GM21825 (cell line): ENCODE results near the gene MON1A.

Experiments
- ATAC-seq: cut with Tn5 transposase; IDR thresholded peaks from one replicate; pipeline ENCODE4 v1.9.1; 2021; ENCODE audit warnings: mild to moderate bottlenecking, moderate library complexity; ENCODE audit not compliant: unreplicated experiment

The MON1A gene

DNA sequence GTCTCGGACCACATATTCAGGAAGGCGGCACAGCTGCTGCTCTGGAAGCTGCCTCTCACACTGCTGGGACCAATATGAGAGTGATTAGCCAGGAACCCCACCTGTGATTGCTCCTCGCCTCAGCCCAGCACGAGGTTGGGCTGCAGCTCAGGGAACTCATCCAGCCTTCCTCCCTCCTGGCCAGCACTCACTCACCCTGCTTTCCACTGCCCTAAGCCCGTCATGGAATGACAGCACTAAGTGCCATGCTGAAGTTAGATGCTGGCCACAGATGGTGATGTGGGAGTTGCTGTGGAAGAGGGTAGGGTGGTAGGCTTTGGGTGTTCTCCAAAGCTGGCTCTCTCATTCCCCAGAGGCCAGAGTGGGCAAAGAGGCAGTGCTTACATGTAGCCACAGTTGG is 33.3 kb downstream of the MON1A start:
- ATAC-seq: no peak

DNA sequence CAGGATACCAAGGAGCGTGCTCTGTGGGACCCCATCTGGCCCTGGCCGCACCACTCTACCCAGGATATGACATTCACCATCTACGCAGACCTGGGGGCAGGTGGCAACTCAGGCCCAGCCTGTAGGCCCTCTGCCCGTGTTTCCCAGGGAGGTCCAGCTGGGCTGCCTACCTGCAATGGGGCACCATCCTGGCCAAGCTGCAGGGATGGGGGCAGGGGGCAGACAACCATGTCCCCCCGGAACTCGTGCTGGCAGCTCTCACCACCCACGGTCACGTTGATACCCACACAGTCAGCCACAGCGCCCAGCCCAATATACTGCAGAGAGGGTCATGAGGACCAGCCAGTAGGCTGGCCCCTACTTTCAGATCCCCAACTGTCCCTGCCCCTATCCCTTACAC is 33.8 kb downstream of the MON1A start:
- ATAC-seq: no peak

DNA sequence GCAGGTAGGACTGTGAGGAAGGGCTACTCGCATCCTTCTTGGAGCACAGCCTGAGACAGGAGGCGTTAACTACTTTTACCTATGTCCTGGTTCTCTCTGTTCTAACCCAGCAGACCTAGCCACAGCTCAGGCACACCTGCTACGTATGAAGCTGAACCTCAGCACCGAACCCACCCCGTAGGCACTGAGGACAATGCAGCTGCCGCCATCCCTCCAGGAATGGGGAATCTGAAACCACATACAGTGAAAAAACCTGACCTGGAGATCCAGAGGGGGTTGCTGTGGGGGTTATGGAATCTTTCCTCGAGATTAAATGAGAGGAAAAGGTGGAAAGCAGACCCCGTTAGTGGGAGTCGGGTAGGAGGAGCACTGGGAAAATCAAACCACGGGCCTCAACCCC is 40.3 kb downstream of the MON1A start:
- no peak for ATAC-seq

DNA sequence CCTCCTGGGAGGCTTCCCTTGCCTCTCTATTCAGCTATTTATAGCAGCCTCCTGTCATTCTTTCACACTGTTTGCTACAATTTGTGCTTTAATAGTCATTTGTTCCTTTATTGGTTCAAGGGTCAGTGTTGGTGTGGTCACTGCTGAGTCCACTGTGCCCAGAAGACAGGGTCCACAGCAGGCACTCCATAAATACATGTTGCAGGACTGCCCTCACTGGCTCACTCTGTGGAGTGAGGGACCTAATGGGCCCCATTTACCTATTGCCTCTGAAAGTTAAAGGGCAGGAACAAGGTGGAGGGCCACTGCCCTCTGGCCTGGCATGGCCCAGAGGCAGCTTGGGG is 42.7 kb downstream of the MON1A start:
- ATAC-seq: no peak

DNA sequence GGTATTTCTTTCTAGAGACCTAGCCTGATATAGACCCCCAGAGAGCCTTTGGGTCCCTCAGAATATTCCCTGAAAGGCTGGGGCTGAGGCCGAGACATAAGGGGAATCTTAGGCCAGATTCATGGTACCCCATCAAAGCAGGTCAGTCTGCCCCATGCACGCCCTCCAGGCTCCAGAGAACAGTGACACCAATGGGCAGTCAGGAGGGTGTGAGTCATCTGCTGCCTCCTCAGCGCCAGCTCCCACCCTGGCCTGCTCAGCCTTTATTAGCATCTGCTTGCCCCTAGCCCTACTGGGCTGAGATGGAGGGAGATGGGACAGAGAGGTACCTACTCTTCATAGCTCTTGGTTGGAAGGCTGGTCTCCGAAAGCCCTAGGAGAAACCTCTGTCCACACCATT is 45.6 kb downstream of the MON1A start:
- no peak for ATAC-seq

DNA sequence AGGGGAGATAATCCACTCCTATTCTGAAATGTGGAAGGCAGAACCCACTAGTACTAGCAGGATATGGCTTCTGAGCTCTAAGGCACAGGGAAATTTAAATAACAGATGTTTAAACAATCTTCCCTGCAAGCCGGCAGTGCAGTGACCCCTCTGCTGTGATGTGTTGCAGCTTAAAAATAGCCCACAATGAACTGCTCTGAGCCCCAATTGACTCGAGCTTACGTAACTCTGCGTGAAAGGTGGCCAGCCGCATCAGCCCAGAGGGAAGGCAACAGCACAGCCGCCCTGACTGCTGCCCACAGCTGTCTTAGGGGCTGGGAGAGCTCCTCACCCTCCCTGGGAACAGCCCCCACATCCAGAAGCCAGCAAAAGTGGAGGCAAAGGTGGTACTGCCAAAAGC is 47.4 kb downstream of the MON1A start:
- ATAC-seq: no peak

DNA sequence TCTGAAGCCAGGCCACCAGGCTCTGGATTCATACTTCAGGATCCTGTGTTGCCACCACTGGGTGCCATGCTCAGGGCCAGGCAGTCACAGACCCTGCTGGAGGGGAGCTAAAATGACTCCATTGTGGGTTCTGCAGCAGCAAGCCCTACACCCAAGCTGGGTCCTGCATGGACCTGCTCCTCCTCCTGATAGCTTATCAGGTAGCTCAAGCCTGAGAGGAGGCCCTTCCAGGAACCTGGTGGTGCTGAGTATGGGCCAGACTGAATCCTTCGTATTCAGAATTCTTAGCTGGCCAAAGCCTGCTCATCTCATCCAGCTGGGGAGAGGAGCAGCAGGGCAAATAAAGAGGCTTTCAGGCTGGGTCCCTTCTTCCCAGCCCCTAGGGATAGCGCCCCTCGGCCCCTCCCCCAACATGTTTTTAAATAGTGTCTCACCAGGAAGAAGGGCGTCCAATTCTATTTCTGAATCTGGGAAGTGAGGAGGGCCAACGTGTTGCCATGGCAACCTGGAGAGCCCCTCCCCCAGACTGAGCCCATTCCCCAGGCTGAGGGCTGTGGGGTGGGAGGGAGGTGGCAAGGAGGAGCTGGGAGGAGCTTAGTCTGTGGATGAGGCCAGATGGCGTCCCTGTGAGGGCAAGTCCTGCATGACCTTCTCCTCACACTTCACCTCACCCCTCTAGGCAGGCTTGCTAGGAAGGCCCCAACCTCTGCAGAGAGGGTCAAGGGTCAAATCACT is 48.9 kb downstream of the MON1A start:
- no peak for ATAC-seq

DNA sequence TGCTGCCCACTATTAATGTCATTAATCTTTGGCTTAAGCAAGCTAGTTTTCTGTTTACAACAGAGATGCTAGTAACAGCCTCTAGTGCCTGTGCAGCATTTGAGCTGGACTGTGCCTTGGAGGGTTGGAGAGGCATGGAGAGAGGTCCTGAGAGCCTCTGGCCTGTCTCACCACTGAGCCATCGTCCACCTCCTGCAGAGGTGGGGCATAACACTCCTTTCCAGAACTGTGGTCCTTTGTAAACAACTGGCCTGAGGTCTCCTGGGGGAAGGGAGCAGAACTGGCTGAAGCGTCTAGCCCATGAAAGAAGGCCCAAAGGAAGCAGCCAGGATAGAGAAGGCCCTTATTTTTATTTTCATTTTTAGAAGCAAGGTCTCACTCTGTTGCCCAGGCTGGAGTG is 49.9 kb downstream of the MON1A start:
- ATAC-seq: no peak

DNA sequence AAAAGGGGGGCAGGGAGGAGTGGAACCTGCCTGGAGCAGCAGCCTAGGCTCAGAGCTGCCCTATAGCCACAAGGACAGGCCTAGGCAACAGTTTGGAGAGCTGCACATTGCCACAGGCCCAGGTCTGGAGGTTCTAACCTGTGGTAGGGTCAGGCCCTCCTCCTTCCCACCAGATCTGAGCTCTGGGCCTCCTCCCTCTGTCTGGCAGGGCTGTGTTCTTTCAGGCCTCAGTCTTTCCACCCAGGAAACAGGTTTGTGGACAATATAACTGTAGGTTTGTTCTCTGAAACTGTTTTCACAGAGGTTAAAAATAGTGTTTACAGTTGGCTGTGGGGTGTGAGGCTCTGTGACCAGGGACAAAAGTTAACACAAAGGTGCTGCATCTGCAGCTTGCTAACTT is 50.9 kb downstream of the MON1A start:
- ATAC-seq: no peak

DNA sequence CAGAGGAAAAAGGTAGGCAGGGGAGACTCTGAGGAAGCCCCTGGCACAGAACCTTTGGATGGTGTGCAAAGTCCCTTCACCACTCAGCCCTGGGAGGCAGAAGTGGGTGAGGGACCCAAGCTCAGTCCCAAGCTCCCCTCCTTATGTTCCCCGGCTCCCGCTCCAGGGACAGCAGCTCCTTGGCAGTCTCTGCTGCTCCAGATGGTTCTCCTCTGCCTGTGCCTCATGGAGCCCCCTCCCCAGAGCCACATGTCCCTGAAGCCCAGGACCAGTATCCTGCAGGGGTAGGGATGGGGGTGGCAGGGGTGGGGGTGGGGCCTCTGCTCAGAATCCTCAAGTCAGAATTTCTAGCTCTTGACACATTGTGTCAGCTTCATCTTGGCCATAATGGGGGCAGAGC is 51.9 kb downstream of the MON1A start:
- ATAC-seq: no peak

DNA sequence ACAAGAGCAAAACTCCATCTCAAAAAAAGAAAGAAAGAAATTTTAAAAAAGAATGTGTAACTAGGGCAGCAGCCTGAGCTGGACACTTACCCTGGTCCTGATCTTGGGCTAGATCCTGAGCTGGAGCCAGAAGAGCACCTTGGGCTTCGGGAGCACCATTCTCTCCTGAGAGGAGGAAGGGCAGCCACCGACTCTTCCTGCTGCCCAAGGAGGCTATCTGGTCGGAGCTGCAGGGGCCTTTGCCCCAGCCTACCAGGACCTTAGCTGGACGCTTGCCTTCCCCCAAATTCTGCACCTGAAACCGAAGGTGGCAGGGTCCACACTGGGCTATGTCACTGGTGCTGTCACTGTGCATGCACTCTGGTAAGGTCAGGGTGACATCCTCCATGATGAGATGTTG is 53.0 kb downstream of the MON1A start:
- ATAC-seq: no peak

DNA sequence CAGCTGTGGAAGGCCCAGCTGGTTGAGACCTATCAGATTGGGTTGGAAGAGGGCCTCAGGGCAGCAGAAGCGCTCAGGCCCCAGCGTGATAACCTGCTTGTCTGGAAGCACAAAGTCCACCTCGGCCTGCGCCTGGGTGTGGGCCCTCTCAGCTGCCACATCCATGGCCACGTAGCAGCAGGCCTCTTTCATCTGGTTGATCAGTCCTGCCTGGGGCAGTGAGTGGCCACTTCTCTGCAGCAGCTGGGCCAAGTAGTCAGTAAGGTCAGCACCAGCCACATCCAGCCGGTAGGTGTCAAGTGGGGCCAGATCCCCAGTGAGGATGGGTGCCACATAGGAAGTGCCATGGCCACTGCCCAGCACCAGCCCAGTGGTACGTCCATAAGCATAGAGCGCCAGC is 56.0 kb downstream of the MON1A start:
- no peak for ATAC-seq

DNA sequence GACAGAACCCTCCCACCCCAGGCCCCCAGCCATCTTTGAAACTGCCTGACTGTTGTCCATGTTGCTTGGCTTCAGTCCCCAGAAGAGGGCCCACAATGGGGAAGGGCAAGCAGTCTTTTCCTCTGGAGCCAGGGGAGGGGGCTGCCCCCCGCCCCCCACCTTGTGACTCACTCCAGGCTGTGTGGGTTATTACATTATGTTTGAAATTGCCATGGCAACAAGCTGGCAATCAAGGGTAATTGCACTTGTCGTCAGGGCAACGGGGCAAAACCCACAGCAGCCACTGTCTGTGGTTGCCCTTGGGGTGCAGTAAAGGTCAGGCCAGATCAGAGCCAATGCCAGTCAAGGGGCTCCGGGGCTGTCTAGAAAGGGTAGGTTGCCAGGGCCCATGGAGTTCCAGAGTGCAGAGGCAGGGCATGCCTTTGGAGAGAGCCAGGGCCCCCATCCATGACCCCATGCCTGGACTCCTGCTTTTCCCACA is 56.8 kb downstream of the MON1A start:
- ATAC-seq: no peak

DNA sequence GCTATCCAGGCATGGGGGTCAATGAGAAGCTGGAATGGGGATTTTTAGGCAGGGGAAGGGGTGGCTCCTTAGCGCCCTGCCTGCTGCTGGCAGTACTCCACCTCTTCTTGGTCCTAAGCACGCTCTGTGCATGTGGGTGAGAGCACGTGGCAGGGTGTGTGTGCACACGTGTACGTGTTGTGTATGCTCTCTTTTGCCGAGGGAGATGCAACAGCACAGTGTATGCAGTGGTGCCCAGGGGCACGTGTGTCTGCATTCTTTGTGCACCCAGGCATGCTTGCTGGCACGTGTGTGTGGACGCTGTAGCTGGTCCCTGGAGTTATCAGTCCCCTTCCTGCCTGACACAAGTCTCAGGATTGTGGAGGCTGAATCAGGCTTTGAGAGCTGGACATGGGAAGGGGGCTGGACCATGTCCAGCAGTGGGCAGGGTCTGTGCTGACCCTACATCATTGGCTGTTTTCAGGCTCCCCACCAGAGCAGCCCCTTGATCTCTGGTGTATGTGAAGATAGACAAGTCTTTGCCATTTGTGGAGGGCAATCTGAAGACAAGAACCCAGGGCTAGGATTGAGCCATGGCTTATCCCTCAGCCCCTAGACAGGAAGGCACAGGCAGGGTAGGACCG is 58.0 kb downstream of the MON1A start:
- ATAC-seq: no peak

DNA sequence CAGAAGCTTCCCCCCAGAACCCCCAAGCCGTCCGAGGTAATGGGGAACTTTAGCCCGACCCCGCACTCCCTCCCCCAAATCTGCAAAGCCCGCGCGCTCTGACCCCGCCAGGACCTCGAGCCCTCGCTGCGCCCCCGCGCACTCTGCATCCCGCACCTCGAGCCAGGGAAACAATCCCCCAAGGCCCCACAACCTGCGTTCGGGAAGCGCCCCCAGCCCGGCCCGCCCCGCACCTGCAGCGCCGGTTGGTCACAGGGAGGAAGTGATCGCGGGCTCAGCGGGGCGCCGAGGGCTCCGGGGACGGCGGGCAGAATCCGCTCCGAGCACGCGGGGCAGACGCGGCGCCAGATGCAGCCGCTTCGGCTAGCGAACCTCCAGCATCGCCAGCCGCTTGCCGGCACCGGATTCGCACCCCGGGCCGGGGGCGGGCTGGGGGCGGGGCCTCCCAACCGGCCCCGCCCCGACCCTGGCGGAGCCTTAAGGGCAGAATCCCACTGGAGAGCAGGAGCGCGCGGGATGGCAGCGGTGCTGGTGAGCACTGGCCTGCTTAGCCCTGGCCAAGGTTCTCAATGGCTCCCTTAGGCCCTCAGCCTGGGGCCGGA is 60.0 kb downstream of the MON1A start, which contains the start of gene CAMKV:
Gene CAMKV (minus strand): TSS at position 382 of the 602 bp plus-strand sequence. CDS start 7,518 bp downstream, outside the sequence.
- ATAC-seq: no peak

DNA sequence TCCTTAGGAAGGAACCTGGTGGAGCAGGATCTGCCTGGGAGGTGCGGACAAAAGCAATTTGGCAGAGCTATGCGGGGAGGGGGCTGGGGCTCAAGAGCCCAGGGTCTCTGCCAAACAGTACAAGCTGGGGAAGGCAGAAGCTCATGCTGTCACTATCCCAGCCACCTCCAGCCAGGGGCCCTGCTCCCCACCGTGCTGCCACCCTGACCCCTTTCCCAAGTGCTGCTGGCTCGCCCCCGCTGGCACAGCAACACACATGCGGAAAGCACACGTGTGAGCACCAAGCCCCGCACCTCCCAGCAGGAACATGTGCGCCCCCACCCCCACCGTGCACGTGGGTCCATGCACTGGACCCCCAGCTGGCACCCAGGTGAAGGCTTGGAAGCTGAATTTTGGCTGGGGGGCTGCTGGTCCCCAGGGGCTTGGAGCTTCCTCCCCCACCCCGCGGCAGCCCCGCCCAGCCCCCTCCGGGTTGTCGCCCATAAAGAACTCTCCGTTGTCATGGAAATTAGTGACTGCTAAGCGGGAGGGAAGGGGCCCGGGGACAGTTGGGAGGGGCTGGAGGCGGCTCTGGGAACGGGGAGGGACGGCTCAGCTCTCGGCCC is 60.6 kb downstream of the MON1A start:
- ATAC-seq: no peak

DNA sequence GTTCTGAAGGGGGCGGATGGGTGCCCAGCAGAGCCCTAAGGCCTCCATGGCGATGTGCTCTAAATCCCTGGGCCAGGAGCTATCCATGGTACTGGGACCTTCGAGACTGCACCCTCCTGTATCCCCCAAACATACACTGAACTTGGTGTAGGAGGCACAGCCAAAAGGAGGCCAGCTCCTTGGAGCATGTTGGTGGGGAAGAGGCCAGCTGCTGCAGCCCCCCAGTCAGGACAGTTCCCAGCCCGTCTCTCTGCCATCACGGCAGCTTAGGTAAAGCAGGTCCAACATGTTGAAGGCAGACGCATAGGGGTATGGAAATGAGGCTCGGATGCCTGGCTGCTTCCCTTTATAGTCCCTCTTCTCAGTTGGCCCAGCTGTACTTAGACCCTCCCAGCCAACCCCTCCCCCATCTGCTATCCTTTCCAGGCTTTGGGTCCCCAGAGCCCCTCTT is 61.7 kb downstream of the MON1A start:
- no peak for ATAC-seq

DNA sequence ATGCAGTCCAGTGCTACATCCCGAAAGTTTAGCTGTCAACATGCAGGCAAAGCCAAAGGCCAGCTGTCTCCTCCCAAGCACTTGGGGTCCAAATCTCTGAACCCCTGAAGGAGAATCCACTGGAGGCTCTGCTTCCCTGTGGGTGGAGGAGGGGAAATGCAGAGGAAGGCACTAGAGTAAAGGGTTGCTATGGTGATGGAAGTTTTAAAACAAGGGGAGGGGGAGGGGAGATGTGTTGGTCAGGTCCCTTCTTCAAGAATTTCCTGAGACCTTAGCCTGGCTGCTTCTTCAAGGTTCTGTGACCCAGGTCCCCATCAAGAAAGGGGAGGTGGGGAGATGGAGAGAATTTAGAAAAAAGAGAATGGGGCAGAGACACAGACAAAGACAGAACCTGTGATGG is 62.2 kb downstream of the MON1A start:
- ATAC-seq: no peak

DNA sequence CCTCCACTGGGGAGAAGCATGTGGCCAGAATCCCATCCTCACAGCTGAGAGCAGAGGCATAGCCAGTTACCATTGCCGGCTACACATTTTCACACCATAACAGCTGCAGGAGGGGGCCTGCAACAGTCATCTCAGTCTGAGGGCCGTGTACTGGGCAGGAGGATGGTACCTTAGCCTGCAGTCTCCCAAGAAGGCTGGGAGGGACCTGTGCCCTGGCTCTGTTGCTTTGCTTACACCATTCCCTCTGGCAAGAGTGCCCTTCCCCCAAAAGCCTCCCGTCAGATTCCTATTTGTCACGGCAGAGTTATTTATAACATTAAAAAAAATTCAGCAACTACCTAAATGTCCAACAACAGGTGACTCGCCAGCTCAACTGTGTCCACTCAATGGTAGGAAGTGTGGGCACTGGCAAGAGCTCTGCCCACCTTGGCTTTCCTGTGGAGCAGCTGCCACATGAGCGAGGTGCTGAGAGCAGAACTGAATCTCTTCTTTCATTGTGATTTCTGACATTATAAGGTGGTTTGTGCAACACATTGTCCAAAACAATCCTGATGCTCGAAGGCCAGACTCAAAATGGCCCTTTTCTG is 64.3 kb downstream of the MON1A start:
- no peak for ATAC-seq

DNA sequence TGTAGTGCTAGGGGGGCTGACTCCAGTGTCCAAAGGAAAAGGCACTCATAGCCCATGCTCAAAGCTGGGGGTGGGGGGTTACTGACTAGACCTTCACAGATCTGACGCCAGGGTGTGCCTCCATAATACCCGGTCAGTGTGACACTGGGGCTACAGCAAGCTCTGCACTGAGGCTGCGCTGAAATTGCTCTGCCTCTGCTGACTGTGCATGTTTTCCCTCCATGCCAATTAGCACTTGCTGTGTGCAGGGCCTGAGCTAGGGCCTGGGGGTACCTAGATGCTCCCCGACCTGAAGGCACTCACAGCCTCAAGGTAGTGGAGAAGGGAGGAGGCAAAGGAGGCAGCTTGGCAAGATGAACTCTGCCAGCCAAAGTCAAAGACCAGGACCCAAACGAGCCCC is 65.1 kb downstream of the MON1A start:
- no peak for ATAC-seq

DNA sequence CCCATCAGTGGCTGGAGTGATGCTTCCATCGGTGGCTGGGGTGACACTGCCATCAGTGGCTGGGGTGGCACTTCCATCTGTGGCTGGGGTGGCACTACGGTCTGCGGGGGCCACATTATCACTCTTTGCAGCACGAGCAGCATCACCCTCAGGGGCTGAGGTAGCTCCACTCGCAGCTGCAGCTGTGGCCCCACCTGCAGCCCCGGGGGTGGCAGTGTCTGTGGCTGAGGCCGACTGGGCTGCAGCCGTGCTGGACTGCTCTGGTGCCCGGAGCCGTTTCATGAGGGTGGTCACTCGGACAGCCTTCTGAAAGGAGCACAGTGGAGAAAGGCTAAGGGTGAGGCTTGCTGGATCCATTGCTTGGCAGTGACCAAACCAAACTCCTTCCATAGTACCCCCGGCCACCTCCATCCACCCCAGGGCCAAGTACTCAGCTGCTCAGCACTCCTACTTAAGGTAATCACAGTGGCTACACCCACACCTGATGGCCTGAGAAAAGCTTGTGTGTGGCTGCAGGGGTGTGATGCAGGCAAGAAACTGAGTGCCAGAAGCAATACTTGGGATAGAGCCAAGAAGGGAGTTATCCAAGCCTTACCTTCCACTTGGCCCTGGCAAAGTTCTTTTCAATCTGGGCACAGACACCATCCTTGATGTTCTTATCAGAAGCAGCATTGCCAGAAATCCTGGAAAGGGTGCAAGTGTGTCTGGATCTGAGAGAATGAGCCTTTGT is 69.9 kb downstream of the MON1A start:
- ATAC-seq: no peak
